ENCODE results near the gene NEK2.
"Not testable (repeated sequence)": the region's sequence is repeated elsewhere in the genome, so short reads cannot be mapped to it uniquely, and the experiment has no call there.

The NEK2 gene

DNA sequence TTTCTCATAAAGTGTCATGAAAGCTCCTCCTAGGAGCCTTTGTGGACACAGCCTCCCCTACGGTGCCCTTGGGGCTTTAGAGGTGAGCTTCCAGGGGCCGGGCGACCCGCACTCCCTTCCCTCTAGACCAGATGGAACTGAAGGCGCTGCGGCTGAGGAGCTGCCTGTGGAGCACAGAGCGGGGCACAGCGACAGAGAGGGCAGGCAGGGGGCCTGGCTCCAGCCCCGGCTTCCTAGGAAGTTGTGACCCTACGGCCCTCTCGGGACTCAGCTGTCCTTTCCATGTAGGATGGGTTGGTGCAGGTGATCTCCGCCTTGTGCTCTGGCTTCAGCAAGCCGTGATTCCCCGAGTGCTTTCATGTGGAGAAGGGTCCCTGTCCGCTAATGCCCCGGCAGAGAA, 23.6 kb upstream of the NEK2 start:
- no peak for DNase-seq (ENCODE audit: low read depth)
- no peak overlapping the region for H3K4me3 ChIP-seq (ENCODE audit: low read depth, low read length)
- no peak for TF ChIP-seq MAX (IDR thresholded peaks at IDR 0.05; ENCODE audit: low read depth, low read length)
- no peak for TF ChIP-seq CTCF (IDR thresholded peaks at IDR 0.05; ENCODE audit: low read depth, low read length)
- TF ChIP-seq MYC (IDR thresholded peaks at IDR 0.05; ENCODE audit: low read depth, low read length): no peak

GRCh38 chr1:211698161-211699026, 23.0 kb upstream of the NEK2 start:
- TF ChIP-seq CTCF (IDR thresholded peaks at IDR 0.05; ENCODE audit: low read depth, low read length): peak; percentile 94
- TF ChIP-seq MYC (IDR thresholded peaks at IDR 0.05; ENCODE audit: low read depth, low read length): no peak; the same call in 1 of the 2 replicates
- TF ChIP-seq MAX (IDR thresholded peaks at IDR 0.05; ENCODE audit: low read depth, low read length): peak; percentile 79
- peak; percentile 80 for DNase-seq (ENCODE audit: low read depth)
- H3K4me3 ChIP-seq (ENCODE audit: low read depth, low read length): no peak overlapping the region

DNA sequence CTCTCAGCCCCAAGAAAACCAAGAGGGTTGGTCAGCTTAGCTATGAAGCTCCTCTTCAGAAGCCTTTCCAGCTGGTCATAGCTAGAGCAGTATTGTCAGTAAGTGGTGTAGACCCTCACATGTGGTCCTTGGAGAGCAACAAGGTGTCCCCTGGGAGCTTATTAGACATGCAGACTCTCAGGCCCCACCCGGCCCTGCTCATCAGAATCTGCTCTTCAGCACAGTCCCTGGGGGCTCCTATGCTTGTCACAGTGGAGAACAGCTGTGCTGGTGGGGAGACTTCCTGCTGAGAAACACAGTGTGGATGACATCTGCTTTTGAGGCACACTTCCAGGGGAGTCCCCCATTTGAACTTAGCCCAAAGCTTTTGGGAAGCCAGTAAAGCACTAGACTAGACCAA, 21.9 kb upstream of the NEK2 start:
- no peak overlapping the region for H3K4me3 ChIP-seq (ENCODE audit: low read depth, low read length)
- peak; percentile 88 for DNase-seq (ENCODE audit: low read depth)
- TF ChIP-seq MYC (IDR thresholded peaks at IDR 0.05; ENCODE audit: low read depth, low read length): no peak
- TF ChIP-seq CTCF (IDR thresholded peaks at IDR 0.05; ENCODE audit: low read depth, low read length): no peak
- TF ChIP-seq POLR2A (IDR thresholded peaks at IDR 0.05; ENCODE audit: extremely low read depth, insufficient read length): no peak
- no peak for TF ChIP-seq MAX (IDR thresholded peaks at IDR 0.05; ENCODE audit: low read depth, low read length)

GRCh38 chr1:211695135-211695816, 19.9 kb upstream of the NEK2 start:
- no peak for TF ChIP-seq POLR2A (IDR thresholded peaks at IDR 0.05; ENCODE audit: extremely low read depth, insufficient read length)
- peak; percentile 91 for TF ChIP-seq MAX (IDR thresholded peaks at IDR 0.05; ENCODE audit: low read depth, low read length)
- no peak for TF ChIP-seq CTCF (IDR thresholded peaks at IDR 0.05; ENCODE audit: low read depth, low read length)
- peak; percentile 52; the same call in 1 of the 2 replicates for TF ChIP-seq MYC (IDR thresholded peaks at IDR 0.05; ENCODE audit: low read depth, low read length)
- no peak overlapping the region for H3K4me3 ChIP-seq (ENCODE audit: low read depth, low read length)
- DNase-seq (ENCODE audit: low read depth): peak; percentile 93

DNA sequence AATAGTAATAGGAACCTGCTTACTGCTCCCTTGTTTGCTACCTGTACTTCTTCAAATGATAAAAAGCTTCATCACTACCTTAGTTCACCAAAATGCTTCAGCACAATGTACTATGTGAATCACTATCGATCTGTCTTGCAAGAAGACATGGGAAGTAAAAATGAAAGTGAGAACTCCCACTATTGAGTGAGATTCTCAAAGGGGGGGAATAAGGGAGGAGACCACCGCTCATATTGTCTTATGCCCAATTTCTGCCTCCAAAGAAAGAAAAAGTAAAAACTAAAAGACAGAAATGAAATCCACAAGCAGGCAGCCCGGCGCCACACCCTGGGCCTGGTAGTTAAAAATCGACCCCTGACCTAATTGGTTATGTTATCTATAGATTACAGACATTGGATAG, 18.5 kb upstream of the NEK2 start:
- not testable (repeated sequence) for DNase-seq (ENCODE audit: low read depth); H3K4me3 ChIP-seq (ENCODE audit: low read depth, low read length)

DNA sequence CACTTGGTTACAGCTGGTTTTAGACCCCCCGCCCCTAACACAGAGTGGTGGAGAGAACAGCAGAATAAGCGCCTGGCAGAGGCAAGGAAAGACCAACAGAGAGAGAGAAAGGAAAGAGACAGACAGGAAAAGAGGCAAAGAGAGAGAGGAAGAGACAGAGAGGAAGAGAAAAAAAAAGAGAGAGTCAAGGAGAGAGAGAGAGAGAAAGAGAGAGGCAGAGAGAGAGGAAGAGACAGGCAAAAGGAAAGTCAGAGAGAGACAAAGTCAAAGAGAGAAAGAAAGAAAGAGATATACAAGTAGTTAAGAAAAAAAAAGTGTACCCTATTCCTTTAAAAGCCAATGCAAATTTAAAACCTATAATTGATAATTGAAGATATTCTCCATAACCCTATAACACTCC, 13.0 kb upstream of the NEK2 start:
- DNase-seq (ENCODE audit: low read depth): no peak
- no peak overlapping the region for H3K4me3 ChIP-seq (ENCODE audit: low read depth, low read length)
- no peak for TF ChIP-seq CTCF (IDR thresholded peaks at IDR 0.05; ENCODE audit: low read depth, low read length)
- TF ChIP-seq POLR2A (IDR thresholded peaks at IDR 0.05; ENCODE audit: extremely low read depth, insufficient read length): no peak
- no peak for TF ChIP-seq MAX (IDR thresholded peaks at IDR 0.05; ENCODE audit: low read depth, low read length)
